Transverse colon (tissue), 4 donors: ENCODE measurements around the gene CBFA2T2. TPM values are rescaled to one million over a fixed set of nuclear protein-coding genes. Genes with fewer than 3 reads are reported as not detected.

Experiments used
- DNase-seq: peaks from one replicate; pipeline ENCODE4 v3.0.0-alpha.2; 2019
- H3K27ac ChIP-seq, 4 donors: fragments of 200-600 bp; sonication (generic); 2 replicates each; pipeline ENCODE4 v1.5.1; 2016 to 2018; ENCODE audit warnings: inconsistent platforms in 4 of 4
- H3K27me3 ChIP-seq: fragments of 200-600 bp; sonication (generic); 2 replicates; pipeline ENCODE4 v1.5.1; 2017; ENCODE audit warnings: inconsistent platforms
- H3K36me3 ChIP-seq, 4 donors: fragments of 200-600 bp; sonication (generic); 2 replicates each; pipeline ENCODE4 v1.5.1; 2017 to 2019; ENCODE audit warnings: inconsistent platforms in 4 of 4
- H3K4me1 ChIP-seq, 4 donors: fragments of 200-600 bp; sonication (generic); 2 replicates each; pipeline ENCODE4 v1.5.1; 2017 to 2020; ENCODE audit warnings: inconsistent platforms in 4 of 4
- H3K4me3 ChIP-seq, 4 donors: fragments of 200-600 bp; sonication (generic); 1 replicate in 1 of 4; 2 replicates in 3 of 4; pipeline versions ENCODE4 v1.5.1 to v1.6.1; 2017 to 2019; ENCODE audit warnings: inconsistent platforms in 4 of 4
- H3K9me3 ChIP-seq, 2 donors: fragments of 200-600 bp; sonication (generic); 2 replicates each; pipeline ENCODE4 v1.5.1; 2017 to 2019; ENCODE audit warnings: inconsistent platforms in 2 of 2
- EP300 ChIP-seq: sonication (generic); formaldehyde crosslinking; IDR thresholded peaks from one replicate; pipeline ENCODE4 v1.6.1; 2017; ENCODE audit warnings: antibody characterized with exemption, low read depth
- POLR2A ChIP-seq: fragments of 450-650 bp; IDR thresholded peaks from one replicate; pipeline ENCODE4 v1.6.1; 2016; ENCODE audit warnings: antibody characterized with exemption, mild to moderate bottlenecking, moderate library complexity
- POLR2AphosphoS5 ChIP-seq, 3 donors: sonication (generic); formaldehyde crosslinking; IDR thresholded peaks; one replicate each; pipeline ENCODE4 v1.6.1; 2016; ENCODE audit warnings: antibody characterized with exemption in 3 of 3
- WGBS, 2 donors: methylation state at CpG; one replicate each; pipeline ENCODE4 v1.1.5; 2018; ENCODE audit warnings: low coverage in 1 of 2; 5-methylcytosine and 5-hydroxymethylcytosine counted together
- in situ Hi-C, 4 donors: fragments of 200-750 bp; cut with MboI; loops; one replicate each; pipeline versions ENCODE4 v1.15.0 to v1.15.1; 2017; ENCODE audit warnings: low sequenced_read_pairs in 3 of 4, low pct_ligation_motif_present in 1 of 4, low pct_unique_long_range_greater_than_20kb in 1 of 4
- intact Hi-C: fragments of 100-400 bp; cut with DNase I; formaldehyde crosslinking; loops from one replicate; pipeline ENCODE4 v1.15.1; 2023; ENCODE audit warnings: low total_unique reads
- total RNA-seq, 4 donors: library from RNA; depleted of rRNA; stranded (reverse); fragments of >200 nt; gene quantifications; one replicate each; pipeline ENCODE4 v1.1.0, GENCODE V29; 2016
- TF ChIP-seq, protein P1 (sequence below), 5 experiments: fragments of 200-600 bp in 3 of 5; fragments of 450-650 bp in 2 of 5; sonication (generic) in 3 of 5; IDR thresholded peaks; 1 replicate in 2 of 5; 2 replicates in 3 of 5; pipeline ENCODE4 v1.5.1; 2016 to 2017; ENCODE audit warnings: antibody characterized with exemption in 5 of 5, inconsistent platforms in 3 of 5, mild to moderate bottlenecking in 2 of 5, moderate library complexity in 1 of 5

Gene CBFA2T2
- total RNA-seq, 4 donors from 2014 or later: 35.8 to 62.3 (median 46.6) TPM

DNA sequence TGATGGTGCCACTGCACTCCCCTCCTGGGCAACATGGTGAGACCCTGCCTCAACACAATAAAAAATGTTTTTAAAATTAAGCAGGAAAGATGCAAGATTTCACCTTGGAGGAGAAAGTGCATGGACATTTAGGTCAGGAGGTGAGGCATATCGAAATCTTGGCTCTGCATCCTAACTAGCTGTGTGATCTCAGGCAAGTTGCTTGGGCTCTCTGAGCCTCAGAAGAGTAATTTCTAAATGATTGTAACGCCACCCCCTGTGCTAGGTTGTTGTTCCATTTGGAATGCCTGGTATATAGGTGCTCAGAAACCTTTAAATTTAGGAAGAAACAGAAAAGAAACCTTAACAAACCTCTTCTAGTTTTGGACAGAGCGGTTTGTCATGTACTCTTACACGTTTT, 136.3 kb downstream of the CBFA2T2 start:
- Histone ChIP-seq H3K27ac (no peak overlapping the region), H3K4me1 (peaks cover 0 to 7% (median 0%) of the 10 kb centered on the region in 4 donors), H3K4me3 (no peak overlapping the region), H3K9me3 (no peaks in the 10 kb centered on the region), H3K36me3 (peaks cover 0 to 56% (median 26%) of the 10 kb centered on the region in 4 donors), H3K27me3 (no peaks in the 10 kb centered on the region)
- intact Hi-C loops (loop anchor here (10.0 kb wide), 1 partner anchor 849 kb away; no protein-coding TSS in a partner anchor), in situ Hi-C loops (no loop called here)
- 96 to 98% methylated on average over 4 of the region's 4 CpGs for WGBS, 2 donors
- no peak for DNase-seq
- no peak for TF ChIP-seq EP300
- TF ChIP-seq, protein P1, sequence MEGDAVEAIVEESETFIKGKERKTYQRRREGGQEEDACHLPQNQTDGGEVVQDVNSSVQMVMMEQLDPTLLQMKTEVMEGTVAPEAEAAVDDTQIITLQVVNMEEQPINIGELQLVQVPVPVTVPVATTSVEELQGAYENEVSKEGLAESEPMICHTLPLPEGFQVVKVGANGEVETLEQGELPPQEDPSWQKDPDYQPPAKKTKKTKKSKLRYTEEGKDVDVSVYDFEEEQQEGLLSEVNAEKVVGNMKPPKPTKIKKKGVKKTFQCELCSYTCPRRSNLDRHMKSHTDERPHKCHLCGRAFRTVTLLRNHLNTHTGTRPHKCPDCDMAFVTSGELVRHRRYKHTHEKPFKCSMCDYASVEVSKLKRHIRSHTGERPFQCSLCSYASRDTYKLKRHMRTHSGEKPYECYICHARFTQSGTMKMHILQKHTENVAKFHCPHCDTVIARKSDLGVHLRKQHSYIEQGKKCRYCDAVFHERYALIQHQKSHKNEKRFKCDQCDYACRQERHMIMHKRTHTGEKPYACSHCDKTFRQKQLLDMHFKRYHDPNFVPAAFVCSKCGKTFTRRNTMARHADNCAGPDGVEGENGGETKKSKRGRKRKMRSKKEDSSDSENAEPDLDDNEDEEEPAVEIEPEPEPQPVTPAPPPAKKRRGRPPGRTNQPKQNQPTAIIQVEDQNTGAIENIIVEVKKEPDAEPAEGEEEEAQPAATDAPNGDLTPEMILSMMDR (IDR thresholded peaks at IDR 0.05): no peak
- TF ChIP-seq POLR2AphosphoS5 (IDR thresholded peaks at IDR 0.05): no peak
- TF ChIP-seq POLR2A: no peak

DNA sequence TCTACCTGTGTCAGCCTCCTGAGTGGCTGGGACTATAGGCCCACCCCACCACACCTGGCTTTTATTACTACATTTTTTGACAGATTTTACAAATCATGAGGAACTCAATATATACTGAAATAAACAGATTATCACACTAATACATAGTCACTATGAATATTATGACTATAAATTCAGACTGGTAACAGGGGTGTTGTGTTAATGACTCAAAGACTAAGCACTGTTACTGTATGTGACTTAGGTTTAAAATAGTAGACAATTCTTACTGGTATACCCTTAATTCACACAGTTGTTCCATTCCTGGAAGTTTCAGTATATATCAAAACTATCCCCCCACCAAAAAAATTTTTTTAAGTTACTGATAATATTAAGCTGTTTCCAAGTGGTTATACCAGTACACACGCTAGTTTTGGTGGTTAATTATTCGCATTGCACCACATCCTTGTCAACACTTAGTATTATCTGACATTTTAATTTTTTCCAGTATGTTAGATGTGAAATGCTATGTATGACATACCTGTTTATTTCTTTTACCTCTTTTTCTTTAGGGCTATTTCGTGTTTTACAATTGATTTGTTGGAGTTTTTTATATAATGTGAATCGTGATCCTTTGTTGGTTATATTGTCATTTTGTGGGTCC, 137.8 kb downstream of the CBFA2T2 start:
- no peak for DNase-seq
- Histone ChIP-seq H3K4me1 (no peaks in the 10 kb centered on the region), H3K9me3 (no peaks in the 10 kb centered on the region), H3K27me3 (no peaks in the 10 kb centered on the region), H3K4me3 (no peak overlapping the region), H3K36me3 (peaks cover 0 to 58% (median 28%) of the 10 kb centered on the region in 4 donors), H3K27ac (no peak overlapping the region)
- 91 to 95% methylated on average over 3 to 4 of the region's 4 CpGs for WGBS, 2 donors
- TF ChIP-seq, protein P1 (IDR thresholded peaks at IDR 0.05): no peak
- TF ChIP-seq POLR2A (no peak), EP300 (no peak), POLR2AphosphoS5 (IDR thresholded peaks at IDR 0.05) (no peak)
- intact Hi-C loops: loop anchor here (10.0 kb wide), 1 partner anchor 847 kb away; no protein-coding TSS in a partner anchor
- in situ Hi-C loops: no loop called here

DNA sequence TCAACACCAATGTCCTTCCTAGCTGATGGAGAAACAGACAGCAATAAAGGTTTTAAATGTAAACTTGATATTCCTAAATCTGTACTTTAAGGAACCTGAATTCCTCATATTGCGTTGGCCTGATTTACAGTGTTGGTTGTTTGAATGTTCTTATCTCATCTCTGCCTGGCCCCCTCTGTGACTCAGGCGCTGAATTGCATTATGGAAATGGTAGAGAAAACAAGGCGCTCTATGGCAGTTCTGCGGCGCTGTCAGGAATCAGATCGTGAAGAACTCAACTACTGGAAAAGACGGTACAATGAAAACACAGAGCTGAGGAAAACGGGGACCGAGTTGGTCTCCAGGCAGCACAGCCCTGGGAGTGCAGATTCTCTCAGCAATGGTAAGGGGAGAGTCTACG, 139.6 kb downstream of the CBFA2T2 start:
- Histone ChIP-seq H3K27me3 (no peaks in the 10 kb centered on the region), H3K36me3 (peaks cover 0 to 60% (median 29%) of the 10 kb centered on the region in 4 donors), H3K9me3 (no peaks in the 10 kb centered on the region), H3K4me3 (no peak overlapping the region), H3K27ac (no peak overlapping the region), H3K4me1 (no peaks in the 10 kb centered on the region)
- WGBS, 2 donors: 96 to 100% methylated on average over 9 to 10 of the region's 10 CpGs
- DNase-seq: no peak
- intact Hi-C loops (loop anchor here (10.0 kb wide), 1 partner anchor 845 kb away; no protein-coding TSS in a partner anchor), in situ Hi-C loops (no loop called here)
- TF ChIP-seq POLR2AphosphoS5 (IDR thresholded peaks at IDR 0.05): no peak
- TF ChIP-seq EP300: no peak
- no peak for TF ChIP-seq POLR2A
- TF ChIP-seq, protein P1 (IDR thresholded peaks at IDR 0.05): no peak

DNA sequence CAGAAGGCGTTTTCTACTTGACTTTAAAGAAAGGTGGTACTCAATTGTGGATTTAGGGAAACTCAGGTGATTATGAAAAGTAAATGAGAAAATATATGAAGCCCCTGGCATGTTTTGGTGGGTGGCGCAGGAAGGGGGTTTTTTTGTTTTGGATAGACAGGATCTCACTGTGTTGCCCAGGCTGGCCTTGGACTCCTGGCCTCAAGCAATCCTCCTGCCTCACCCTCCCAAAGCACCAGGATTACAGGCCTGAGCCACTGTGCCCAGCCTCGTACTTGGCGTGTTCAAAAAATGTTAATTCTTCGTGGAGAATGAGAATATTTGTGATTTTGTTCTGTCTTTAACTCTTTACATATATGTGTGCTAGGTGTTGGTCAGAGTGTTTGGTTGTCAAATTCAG, 140.1 kb downstream of the CBFA2T2 start:
- WGBS, 2 donors: 95 to 97% methylated on average over 4 to 5 of the region's 5 CpGs
- Histone ChIP-seq H3K9me3 (no peaks in the 10 kb centered on the region), H3K36me3 (peaks cover 0 to 59% (median 27%) of the 10 kb centered on the region in 4 donors), H3K27me3 (no peaks in the 10 kb centered on the region), H3K4me3 (no peak overlapping the region), H3K4me1 (no peaks in the 10 kb centered on the region), H3K27ac (no peak overlapping the region)
- no peak for DNase-seq
- in situ Hi-C loops: no loop called here
- TF ChIP-seq POLR2A: no peak
- no peak for TF ChIP-seq EP300
- TF ChIP-seq POLR2AphosphoS5 (IDR thresholded peaks at IDR 0.05): no peak
- TF ChIP-seq, protein P1 (IDR thresholded peaks at IDR 0.05): no peak
- intact Hi-C loops: loop anchor here (10.0 kb wide), 1 partner anchor 845 kb away; no protein-coding TSS in a partner anchor
